GM10847 (cell line): Measurements from ENCODE around the gene PHKA1.

Experiments
- POLR2A ChIP-seq: IDR thresholded peaks from 2 replicates; pipeline ENCODE4 v1.6.1; 2011; ENCODE audit not compliant: insufficient read length; ENCODE audit errors: extremely low read depth

The PHKA1 gene

DNA sequence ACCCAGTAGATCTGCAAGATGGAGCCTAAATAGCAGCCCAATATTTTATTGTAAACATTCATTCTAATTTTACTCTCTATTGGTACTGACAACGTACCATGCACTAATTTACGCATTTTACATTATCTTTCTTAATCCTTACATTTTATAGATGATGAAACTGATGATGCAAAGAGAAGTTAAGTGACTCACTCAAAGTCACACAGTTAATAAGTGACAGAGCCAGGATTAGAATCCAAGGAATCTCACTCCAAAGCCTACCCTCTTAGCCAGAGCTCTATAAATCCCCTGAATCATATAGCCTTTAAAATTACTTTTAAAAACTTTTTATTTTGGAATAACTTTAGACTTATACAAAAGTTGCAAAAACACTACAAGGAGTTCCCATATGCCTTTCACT is 37.6 kb downstream of the PHKA1 start:
- TF ChIP-seq POLR2A = no peak

DNA sequence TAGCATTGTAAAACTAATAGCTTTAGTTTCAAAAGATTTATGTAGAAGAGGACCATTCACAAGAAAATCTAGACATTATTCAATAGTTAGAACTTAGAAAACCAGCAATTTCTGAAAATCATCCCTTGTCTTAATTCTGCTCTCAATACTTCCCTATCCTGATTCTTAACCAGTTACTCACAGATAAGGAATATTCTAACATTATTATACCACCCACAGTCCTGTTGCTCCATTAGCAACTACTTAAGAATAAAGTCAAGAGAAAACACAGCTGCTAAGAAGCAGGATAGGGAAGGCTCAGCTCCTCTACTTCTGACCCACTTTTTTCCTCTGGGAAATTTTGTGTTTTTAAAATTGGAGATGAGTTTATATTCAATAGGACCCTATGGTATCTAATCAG is 47.7 kb downstream of the PHKA1 start:
- no peak for TF ChIP-seq POLR2A

DNA sequence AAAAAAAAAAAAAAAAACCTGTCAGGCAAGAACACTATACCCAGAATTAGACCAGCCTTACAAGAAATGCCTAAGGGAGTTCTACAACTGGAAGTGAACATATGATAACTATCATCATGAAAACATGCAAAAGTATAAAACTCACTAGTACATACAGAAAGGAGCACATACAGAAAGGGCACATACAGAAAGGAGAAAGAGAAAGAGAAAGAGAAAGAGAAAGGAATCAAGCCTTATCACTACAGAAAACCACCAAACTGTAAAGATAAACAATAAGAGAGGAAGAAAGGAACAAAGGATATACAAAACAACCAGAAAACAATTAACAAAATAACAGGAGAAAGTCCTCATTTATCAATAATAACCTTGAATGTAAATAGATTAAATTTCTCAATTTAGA is 50.4 kb downstream of the PHKA1 start:
- TF ChIP-seq POLR2A = no peak

DNA sequence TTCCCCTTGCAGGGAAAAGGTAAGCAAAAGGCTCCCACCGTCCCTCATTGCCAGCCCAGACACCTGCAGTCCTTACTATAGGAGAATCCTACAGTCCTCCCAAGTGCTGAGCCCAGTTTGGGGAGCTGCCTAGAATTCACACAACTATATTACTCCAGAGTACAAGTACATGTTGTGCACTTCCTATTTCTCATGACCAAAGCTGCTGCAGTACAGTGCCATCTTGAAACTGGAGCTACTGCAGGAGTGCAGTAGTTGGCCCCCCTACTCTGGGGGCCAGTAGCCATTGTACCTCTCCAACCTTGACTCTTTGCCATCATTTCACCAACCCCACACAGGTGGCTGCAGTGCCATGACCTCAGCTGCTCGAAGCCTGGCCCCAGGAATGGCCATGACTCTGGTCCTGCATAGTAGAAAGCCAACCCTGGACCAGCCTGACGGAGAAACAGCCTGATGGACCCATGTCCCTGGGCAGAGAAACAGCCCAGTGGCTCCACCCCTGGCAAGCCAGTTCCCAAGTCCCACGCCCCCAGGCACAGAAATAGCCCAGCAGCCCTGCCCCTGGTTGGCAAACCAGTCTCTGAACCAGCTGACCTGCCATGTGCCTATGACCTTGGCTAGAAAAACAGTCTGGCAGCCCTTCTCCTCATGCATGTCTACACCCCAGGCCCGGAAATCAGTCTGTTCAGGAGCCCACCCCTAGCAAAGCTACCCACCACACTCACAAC is 51.9 kb downstream of the PHKA1 start:
- no peak for TF ChIP-seq POLR2A

DNA sequence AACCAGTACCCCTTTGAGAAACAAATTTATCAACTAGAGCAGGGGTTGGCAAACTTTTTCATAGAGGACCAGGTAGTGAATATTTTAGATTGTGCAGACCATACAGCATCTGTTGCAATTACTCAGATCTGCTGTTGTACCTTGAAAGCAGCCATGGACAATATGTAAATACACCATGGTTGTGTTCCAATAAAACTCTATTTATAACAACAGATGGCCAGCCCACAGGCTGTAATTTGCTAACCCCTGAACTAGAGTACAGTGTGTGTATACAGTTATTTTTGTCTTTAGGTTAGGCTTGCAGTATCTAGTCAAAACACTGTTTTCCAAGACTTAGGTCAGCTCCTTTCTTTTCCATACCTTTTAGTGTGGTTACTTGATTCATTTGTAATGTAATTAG is 54.4 kb downstream of the PHKA1 start:
- no peak for TF ChIP-seq POLR2A

DNA sequence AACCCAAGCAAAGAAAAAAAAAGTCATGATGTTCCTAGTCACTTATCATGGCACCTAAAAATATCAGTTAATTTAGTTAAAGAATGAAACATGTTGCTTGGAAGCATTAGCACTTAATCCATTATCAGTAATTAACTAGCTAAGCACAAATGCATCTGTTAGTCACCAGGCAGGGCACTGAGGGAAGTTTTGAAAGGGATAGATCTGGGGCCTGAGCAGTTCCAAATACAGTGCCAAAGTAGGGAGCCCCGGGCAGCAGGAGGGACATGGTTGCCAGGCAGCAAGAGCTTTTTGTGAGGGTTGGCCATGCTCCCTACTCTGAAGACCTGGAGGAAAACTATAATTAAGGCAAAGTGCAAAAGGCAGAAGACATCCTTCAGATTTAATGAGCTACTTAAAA is 62.0 kb downstream of the PHKA1 start:
- TF ChIP-seq POLR2A = no peak

DNA sequence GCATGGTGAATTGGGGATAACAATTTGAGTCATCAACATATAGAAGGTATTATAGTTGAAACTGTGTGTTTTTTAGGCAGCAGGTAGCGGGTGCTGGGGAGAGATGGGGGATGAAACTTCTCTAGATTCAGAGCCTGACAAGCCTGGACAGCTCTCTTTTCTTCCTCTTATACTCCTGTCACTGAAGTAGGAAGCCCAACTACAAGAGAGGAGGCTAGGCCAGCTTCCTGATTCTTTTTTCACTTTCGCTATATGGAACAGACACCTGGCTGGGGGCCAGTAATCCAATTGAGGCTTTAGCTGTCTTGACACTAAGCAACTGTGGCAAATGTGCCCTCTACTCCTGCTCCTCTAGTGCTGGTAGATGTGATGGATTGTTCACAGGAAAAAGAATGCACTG is 69.2 kb downstream of the PHKA1 start:
- no peak for TF ChIP-seq POLR2A

DNA sequence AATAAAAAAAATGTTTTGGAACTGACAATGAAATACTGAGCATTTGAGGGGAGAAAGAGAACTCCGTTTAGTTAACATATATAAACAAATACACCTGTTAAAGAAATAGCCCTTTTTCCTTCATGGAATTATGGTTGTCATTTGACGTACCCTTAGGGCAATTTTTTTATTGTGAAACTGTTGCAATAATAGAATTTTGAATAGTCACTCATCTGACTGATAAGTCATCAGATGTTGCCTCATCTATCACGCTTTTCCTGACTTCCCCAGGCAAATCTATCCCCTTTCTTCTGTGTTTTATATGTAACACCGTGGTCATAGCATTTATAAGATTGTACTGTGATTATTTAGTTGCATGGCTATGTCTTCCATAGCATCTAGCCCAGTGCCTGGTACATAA is 72.5 kb downstream of the PHKA1 start:
- no peak for TF ChIP-seq POLR2A

DNA sequence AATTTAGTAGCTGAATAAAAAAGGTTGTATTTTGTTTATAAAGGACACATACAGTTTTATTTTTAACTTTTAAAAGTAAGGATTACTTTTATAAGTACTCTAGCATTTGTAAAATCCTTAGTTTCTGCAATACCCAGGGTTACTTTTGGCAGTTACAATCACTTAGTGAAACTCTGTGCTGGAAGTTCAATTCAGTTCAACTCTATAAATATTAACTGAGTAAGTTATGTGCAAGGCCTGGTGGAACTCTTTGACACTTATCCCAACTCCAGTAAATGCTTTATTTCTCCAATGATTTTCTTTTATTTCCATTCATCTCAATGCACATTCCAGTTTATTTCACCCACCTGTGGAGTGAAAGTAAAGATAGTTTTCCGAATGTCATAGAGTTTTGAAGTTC is 78.2 kb downstream of the PHKA1 start:
- TF ChIP-seq POLR2A = no peak

DNA sequence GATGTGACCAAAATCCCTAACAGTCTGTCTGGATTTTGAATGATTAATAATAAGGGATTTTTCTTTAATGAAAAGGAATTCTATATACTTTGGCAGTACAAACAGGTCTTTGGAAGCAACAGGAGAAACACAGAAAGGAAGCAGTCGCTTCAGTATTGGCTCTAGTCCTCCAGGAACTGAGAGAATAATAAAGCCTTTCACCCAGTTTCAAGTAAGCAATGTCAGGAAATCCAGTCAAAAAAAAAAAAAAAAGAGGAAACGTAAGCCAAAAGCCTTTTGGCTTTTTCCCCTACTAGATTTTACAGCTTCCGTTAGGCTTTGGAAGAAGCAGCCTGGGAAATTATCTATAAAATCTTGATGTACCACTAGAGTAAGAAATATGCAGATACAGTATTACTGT is 79.8 kb downstream of the PHKA1 start:
- TF ChIP-seq POLR2A = no peak

DNA sequence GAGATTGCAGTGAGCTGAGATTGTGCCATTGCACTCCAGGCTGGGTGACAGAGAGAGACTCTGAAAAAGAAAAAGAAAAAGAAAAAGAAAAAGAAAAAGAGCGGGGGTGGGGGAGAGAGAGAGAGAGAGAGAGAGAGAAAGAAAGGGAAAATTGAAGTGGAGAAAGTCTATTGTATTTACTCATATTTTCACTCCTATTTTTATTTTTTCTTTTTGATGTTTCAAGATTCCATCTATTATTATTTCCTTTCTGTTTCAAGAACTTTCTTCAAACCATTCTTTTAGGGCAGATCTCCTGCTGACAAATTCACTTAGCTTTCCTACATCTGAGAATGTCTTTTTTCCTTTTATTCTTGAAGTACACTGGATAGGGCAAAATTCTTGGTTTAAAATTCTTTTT is 83.9 kb downstream of the PHKA1 start:
- no peak for TF ChIP-seq POLR2A

DNA sequence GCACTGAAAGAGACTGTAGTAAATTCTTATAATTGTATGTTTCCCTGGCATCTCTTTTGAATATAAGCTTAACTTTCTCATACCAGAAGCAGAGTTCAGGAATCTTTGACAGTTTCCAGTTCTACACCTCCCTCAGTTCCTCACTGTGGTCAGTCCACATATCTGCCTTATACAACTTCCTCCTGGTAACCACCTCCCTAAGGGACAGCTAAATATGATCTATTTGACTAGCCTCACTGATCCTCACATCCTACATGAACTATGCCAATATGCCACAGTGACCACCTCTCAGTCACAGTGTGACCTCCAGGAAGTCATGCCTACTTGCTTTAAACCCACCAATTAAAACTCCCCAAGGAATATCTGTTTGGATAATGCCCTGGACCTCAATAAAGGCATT is 89.9 kb downstream of the PHKA1 start:
- TF ChIP-seq POLR2A = no peak

DNA sequence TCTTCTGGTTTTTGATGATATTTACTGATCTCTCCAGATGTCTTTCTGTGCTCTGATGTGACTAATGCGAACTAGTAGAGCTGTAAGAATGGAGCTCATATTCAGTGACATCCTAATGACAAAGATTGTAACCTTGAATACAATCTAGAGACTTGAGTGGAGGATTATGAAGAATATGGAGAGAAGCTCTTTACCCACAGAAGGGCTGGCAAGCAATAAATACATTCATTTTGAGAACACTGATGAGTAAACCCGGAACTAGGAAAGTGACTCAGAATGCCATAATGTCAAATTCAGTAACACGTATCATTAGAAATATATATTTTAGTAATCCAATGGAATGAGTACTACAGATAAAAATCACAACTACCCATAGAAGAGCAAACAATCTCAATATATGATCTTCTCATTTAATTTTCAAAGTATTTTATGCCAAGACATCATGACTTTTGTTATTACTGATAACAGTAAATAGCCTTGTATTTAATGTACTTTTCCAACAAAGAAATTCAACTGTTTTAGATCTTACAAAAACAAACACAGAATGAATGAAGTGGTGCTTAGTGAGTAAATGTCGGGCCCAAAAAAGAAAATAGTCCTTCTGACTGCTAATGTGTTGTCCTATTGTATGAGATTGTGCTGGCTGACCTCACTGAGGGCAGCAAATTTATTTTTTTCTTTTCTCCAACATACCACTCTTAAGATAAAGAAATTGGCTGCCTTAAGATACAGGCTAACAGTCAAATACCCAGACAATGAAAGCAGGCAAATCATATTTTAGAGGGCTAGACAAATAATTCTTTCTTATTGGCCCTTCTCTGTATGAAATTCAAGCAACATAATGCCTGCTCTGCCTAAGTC is 92.3 kb downstream of the PHKA1 start:
- TF ChIP-seq POLR2A = no peak

DNA sequence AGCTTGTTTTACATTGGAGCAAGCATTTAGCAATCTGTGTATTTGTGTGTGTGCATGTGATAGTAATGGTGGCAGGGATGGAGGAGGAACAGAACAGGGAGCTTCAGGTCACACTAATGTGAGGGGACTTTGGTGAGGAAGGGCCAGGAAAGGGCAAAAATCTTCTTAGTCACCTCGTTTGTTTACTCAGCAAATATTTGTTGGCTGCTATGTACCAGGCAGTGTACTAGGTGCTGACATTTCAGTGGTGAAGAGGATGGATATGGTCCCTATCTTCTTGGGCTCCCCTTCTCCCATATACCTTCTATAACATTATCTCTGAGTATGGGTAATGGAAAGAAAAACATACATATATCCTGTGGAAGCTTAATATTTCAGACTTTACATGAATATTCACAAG is 92.9 kb downstream of the PHKA1 start:
- TF ChIP-seq POLR2A = no peak

DNA sequence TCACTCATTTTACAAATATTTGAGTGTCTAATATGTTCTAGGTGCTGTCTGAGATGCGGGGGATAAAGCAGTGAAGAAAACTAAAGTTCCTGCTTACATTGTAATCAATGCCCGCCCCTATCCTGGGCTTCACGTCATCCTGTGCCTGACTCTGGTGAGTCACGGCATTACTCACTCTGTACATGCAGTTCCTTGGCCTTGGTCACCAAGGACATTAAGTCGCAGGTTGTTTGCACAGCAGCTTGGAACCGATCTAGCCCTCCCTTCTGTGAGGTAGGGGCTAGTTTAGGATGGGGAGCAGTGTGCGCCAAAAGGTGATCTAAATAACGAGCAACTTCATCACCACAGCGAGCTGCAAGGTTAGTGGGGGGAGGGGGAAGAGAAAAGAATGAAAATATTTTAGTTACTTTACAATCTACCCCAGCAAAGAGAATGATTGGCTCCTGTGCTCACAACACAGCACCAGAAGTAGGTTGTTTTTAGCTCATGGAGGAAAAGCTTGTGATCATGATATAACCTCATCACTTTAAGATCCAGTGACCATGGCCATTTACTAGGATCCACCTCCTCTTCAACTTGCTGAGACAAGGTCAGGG is 93.5 kb downstream of the PHKA1 start:
- no peak for TF ChIP-seq POLR2A

DNA sequence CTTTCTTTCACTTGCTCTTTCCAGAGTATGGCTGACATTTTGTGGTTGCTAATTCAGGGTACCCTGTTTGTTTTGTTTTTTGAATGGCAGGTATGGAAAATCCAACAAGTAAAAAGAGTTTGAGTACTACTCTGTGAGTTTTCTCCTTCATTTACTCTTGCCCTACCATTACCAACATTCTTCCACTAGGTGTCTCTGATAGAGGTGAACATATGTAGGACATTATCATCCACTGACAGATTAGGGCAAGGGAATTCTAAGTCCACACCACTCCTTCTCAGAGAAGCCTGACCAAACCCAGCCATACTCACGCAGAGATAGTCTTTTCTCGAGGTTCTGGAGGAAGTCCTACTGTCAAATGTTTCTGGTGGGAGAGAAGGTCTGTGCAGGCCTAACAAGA is 104.8 kb downstream of the PHKA1 start:
- no peak for TF ChIP-seq POLR2A
